Measurements from ENCODE around the gene C12orf42. TPM values are rescaled to one million over a fixed set of nuclear protein-coding genes. Genes with fewer than 3 reads are reported as not detected.

Gene C12orf42
- total and polyA plus RNA-seq, 2 donors (not counting 1 experiment from before 2014, with no cell fraction given) = 25.6 to 138 TPM

DNA sequence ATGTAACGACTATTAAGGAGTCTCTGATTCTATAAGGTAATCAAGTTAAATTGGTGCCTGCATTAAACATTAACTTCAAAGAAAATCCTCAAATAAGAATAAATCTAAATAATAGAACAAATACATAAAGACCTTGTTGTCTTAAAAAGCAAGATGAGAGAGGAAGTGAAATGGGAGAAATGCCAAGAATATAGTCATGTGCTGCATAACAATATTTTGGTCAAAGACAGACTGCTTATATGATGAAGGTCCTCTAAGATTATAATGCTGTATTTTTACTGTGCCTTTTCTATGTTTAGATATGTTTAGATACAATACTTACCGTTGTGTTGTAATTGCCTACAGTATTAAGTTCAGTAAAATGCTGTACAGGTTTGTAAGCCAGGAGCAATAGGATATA is 213.6 kb downstream of the C12orf42 start:
- H3K4me3 Mint-ChIP-seq = no peak overlapping the region
- intact Hi-C loops (cut with micrococcal nuclease) = no loop called here
- no peak overlapping the region for H3K9ac ChIP-seq (ENCODE audit: low read length)
- ChIA-PET POLR2A (no interaction called here), CTCF (no interaction called here)
- no peak for ATAC-seq (ENCODE audit: low read depth)
- TF ChIP-seq CTCF (IDR thresholded peaks at IDR 0.05) (no peak), EZH2 (IDR thresholded peaks at IDR 0.05; ENCODE audit: borderline replicate concordance, insufficient read depth, low read depth, low read length, poor library complexity, severe bottlenecking) (no peak)
- no peak overlapping the region for H3K4me2 ChIP-seq (replicated peaks; ENCODE audit: low read depth, low read length, poor library complexity, severe bottlenecking)
- H3K4me1 Mint-ChIP-seq = peaks cover 5% of the 10 kb centered on the region
- H3K4me3 ChIP-seq (ENCODE audit: control extremely low read depth in 1 of 5, extremely low read depth in 1 of 5, insufficient read depth in 1 of 5, low read depth in 2 of 5, low read length in 4 of 5) = no peak overlapping the region
- H3K27ac ChIP-seq (ENCODE audit: low read length in 2 of 2) = no peak overlapping the region
- H3K36me3 ChIP-seq (replicated peaks in 1 of 2; ENCODE audit: control extremely low read depth in 1 of 2, control insufficient read depth in 1 of 2, extremely low read depth in 1 of 2, insufficient read depth in 2 of 2, low read length in 1 of 2) = no peaks in the 10 kb centered on the region
- H3K79me2 ChIP-seq (ENCODE audit: control insufficient read depth, insufficient read depth, low read length) = no peaks in the 10 kb centered on the region
- no peak overlapping the region for H2AFZ ChIP-seq (ENCODE audit: insufficient read depth, low read depth, low read length, poor library complexity, severe bottlenecking)
- no CpG with 5 or more reads among the region's 2 CpGs for WGBS (ENCODE audit: insufficient coverage)
- no peaks in the 10 kb centered on the region for H3K9me3 Mint-ChIP-seq (ENCODE audit: insufficient read depth)
- H3K27me3 ChIP-seq (replicated peaks in 1 of 4; ENCODE audit: control extremely low read depth in 1 of 4, control insufficient read depth in 3 of 4, insufficient read depth in 4 of 4, low read length in 3 of 4) = no peaks in the 10 kb centered on the region
- H3K4me1 ChIP-seq (ENCODE audit: control insufficient read depth in 2 of 2, insufficient read depth in 2 of 2, low read length in 2 of 2) = peaks cover 0 to 4% of the 10 kb centered on the region in 2 donors
- no peaks in the 10 kb centered on the region for H3K9me3 ChIP-seq (ENCODE audit: control extremely low read depth in 1 of 3, control insufficient read depth in 2 of 3, insufficient read depth in 1 of 3, low read length in 2 of 3)
- H4K20me1 ChIP-seq (ENCODE audit: control insufficient read depth, insufficient read depth, low read length, poor library complexity, severe bottlenecking) = no peaks in the 10 kb centered on the region
- DNase-seq = no peak
- no peak overlapping the region for H3K27ac Mint-ChIP-seq
- H3K27me3 Mint-ChIP-seq = no peaks in the 10 kb centered on the region

GRCh38 chr12:103279444-103279843 is 216.3 kb downstream of the C12orf42 start:
- Histone ChIP-seq H3K27ac (ENCODE audit: low read length in 2 of 2) (no peak overlapping the region), H3K9me3 (ENCODE audit: control extremely low read depth in 1 of 3, control insufficient read depth in 2 of 3, insufficient read depth in 1 of 3, low read length in 2 of 3) (no peaks in the 10 kb centered on the region), H3K4me3 (ENCODE audit: control extremely low read depth in 1 of 5, extremely low read depth in 1 of 5, insufficient read depth in 1 of 5, low read depth in 2 of 5, low read length in 4 of 5) (no peak overlapping the region), H3K36me3 (replicated peaks in 1 of 2; ENCODE audit: control extremely low read depth in 1 of 2, control insufficient read depth in 1 of 2, extremely low read depth in 1 of 2, insufficient read depth in 2 of 2, low read length in 1 of 2) (no peaks in the 10 kb centered on the region), H3K79me2 (ENCODE audit: control insufficient read depth, insufficient read depth, low read length) (no peaks in the 10 kb centered on the region), H4K20me1 (ENCODE audit: control insufficient read depth, insufficient read depth, low read length, poor library complexity, severe bottlenecking) (no peaks in the 10 kb centered on the region), H3K4me1 (ENCODE audit: control insufficient read depth in 2 of 2, insufficient read depth in 2 of 2, low read length in 2 of 2) (peaks cover 0 to 4% of the 10 kb centered on the region in 2 donors), H3K9ac (ENCODE audit: low read length) (no peak overlapping the region), H2AFZ (ENCODE audit: insufficient read depth, low read depth, low read length, poor library complexity, severe bottlenecking) (no peak overlapping the region), H3K4me2 (replicated peaks; ENCODE audit: low read depth, low read length, poor library complexity, severe bottlenecking) (no peak overlapping the region), H3K27me3 (replicated peaks in 1 of 4; ENCODE audit: control extremely low read depth in 1 of 4, control insufficient read depth in 3 of 4, insufficient read depth in 4 of 4, low read length in 3 of 4) (no peaks in the 10 kb centered on the region)
- no peak for ATAC-seq (ENCODE audit: low read depth)
- POLR2A ChIA-PET = no interaction called here
- CTCF ChIA-PET = no interaction called here
- intact Hi-C loops (cut with micrococcal nuclease) = no loop called here
- no peaks in the 10 kb centered on the region for H3K9me3 Mint-ChIP-seq (ENCODE audit: insufficient read depth)
- no peak overlapping the region for H3K27ac Mint-ChIP-seq
- no peaks in the 10 kb centered on the region for H3K27me3 Mint-ChIP-seq
- 59% methylated on average over 2 of the region's 2 CpGs for WGBS (ENCODE audit: insufficient coverage)
- TF ChIP-seq EZH2 (IDR thresholded peaks at IDR 0.05; ENCODE audit: borderline replicate concordance, insufficient read depth, low read depth, low read length, poor library complexity, severe bottlenecking) (no peak), CTCF (IDR thresholded peaks at IDR 0.05) (no peak)
- DNase-seq = no peak
- peaks cover 5% of the 10 kb centered on the region for H3K4me1 Mint-ChIP-seq
- no peak overlapping the region for H3K4me3 Mint-ChIP-seq
